ENCODE data around the gene TEX14.
A peak's percentile ranks its signal among the peaks of the same experiment; 100 is the strongest.

The TEX14 gene

GRCh38 chr17:58632324-58633314 lies 59.2 kb downstream of the TEX14 start:
- FAIRE-seq (no peak), DNase-seq (ENCODE audit: insufficient read length, low spot score) (no peak)
- TF ChIP-seq POU2F2 (IDR thresholded peaks at IDR 0.05; ENCODE audit: low read depth, low read length) (no peak), TAF1 (IDR thresholded peaks at IDR 0.05; ENCODE audit: low read depth, low read length) (no peak; the same call in 1 of the 2 replicates), POLR2A (IDR thresholded peaks at IDR 0.05; ENCODE audit: low read depth, low read length) (no peak), POLR2AphosphoS5 (IDR thresholded peaks at IDR 0.05; ENCODE audit: low read depth, low read length) (no peak), PAX5 (IDR thresholded peaks at IDR 0.05; ENCODE audit: insufficient read depth, low read length, severe bottlenecking) (no peak), SPI1 (IDR thresholded peaks at IDR 0.05; ENCODE audit: low read depth, low read length) (no peak)

GRCh38 chr17:58631523-58632323 lies 60.1 kb downstream of the TEX14 start:
- TF ChIP-seq SPI1 (IDR thresholded peaks at IDR 0.05; ENCODE audit: low read depth, low read length) (no peak; the same call in 1 of the 2 replicates), PAX5 (IDR thresholded peaks at IDR 0.05; ENCODE audit: insufficient read depth, low read length, severe bottlenecking) (peak; percentile 85), POLR2A (IDR thresholded peaks at IDR 0.05; ENCODE audit: low read depth, low read length) (peak; percentile 98), TAF1 (IDR thresholded peaks at IDR 0.05; ENCODE audit: low read depth, low read length) (peak; percentile 91), POLR2AphosphoS5 (IDR thresholded peaks at IDR 0.05; ENCODE audit: low read depth, low read length) (peak; percentile 99), POU2F2 (IDR thresholded peaks at IDR 0.05; ENCODE audit: low read depth, low read length) (peak; percentile 100)
- DNase-seq (ENCODE audit: insufficient read length, low spot score) = peak; percentile 48
- FAIRE-seq = peak; percentile 84

GRCh38 chr17:58630883-58631522 lies 60.8 kb downstream of the TEX14 start:
- FAIRE-seq (no peak), DNase-seq (ENCODE audit: insufficient read length, low spot score) (no peak)
- no peak for TF ChIP-seq TAF1 (IDR thresholded peaks at IDR 0.05; ENCODE audit: low read depth, low read length)
- TF ChIP-seq SPI1 (IDR thresholded peaks at IDR 0.05; ENCODE audit: low read depth, low read length) = no peak
- TF ChIP-seq POU2F2 (IDR thresholded peaks at IDR 0.05; ENCODE audit: low read depth, low read length) = no peak; the same call in 1 of the 2 replicates
- TF ChIP-seq POLR2A (IDR thresholded peaks at IDR 0.05; ENCODE audit: low read depth, low read length) = peak; percentile 100
- peak; percentile 100; the same call in 1 of the 2 replicates for TF ChIP-seq POLR2AphosphoS5 (IDR thresholded peaks at IDR 0.05; ENCODE audit: low read depth, low read length)
- peak; percentile 17 for TF ChIP-seq PAX5 (IDR thresholded peaks at IDR 0.05; ENCODE audit: insufficient read depth, low read length, severe bottlenecking)

GRCh38 chr17:58626905-58627304 lies 64.9 kb downstream of the TEX14 start:
- TF ChIP-seq TAF1 (IDR thresholded peaks at IDR 0.05; ENCODE audit: low read depth, low read length) (no peak), POU2F2 (IDR thresholded peaks at IDR 0.05; ENCODE audit: low read depth, low read length) (no peak), PAX5 (IDR thresholded peaks at IDR 0.05; ENCODE audit: insufficient read depth, low read length, severe bottlenecking) (no peak), POLR2AphosphoS5 (IDR thresholded peaks at IDR 0.05; ENCODE audit: low read depth, low read length) (no peak), SPI1 (IDR thresholded peaks at IDR 0.05; ENCODE audit: low read depth, low read length) (no peak), POLR2A (IDR thresholded peaks at IDR 0.05; ENCODE audit: low read depth, low read length) (no peak)
- FAIRE-seq = no peak
- no peak for DNase-seq (ENCODE audit: insufficient read length, low spot score)

- DNase-seq (ENCODE audit: insufficient read length, low spot score) (no peak), FAIRE-seq (no peak)
- TF ChIP-seq POLR2AphosphoS5 (IDR thresholded peaks at IDR 0.05; ENCODE audit: low read depth, low read length) (no peak), SPI1 (IDR thresholded peaks at IDR 0.05; ENCODE audit: low read depth, low read length) (no peak), PAX5 (IDR thresholded peaks at IDR 0.05; ENCODE audit: insufficient read depth, low read length, severe bottlenecking) (no peak), POU2F2 (IDR thresholded peaks at IDR 0.05; ENCODE audit: low read depth, low read length) (no peak), TAF1 (IDR thresholded peaks at IDR 0.05; ENCODE audit: low read depth, low read length) (no peak), POLR2A (IDR thresholded peaks at IDR 0.05; ENCODE audit: low read depth, low read length) (no peak)
Measured at GRCh38 chr17:58624751-58625150, 67.1 kb downstream of the TEX14 start.

GRCh38 chr17:58621174-58621573 lies 70.7 kb downstream of the TEX14 start:
- FAIRE-seq (peak; percentile 82), DNase-seq (ENCODE audit: insufficient read length, low spot score) (no peak)
- TF ChIP-seq POLR2AphosphoS5 (IDR thresholded peaks at IDR 0.05; ENCODE audit: low read depth, low read length) (0 out of 2 replicates have a peak, but pooled peaks have one; percentile 34), POU2F2 (IDR thresholded peaks at IDR 0.05; ENCODE audit: low read depth, low read length) (no peak; the same call in 1 of the 2 replicates)

GRCh38 chr17:58618336-58618735 lies 73.5 kb downstream of the TEX14 start:
- DNase-seq (ENCODE audit: insufficient read length, low spot score) (no peak), FAIRE-seq (no peak)
- TF ChIP-seq POU2F2 (IDR thresholded peaks at IDR 0.05; ENCODE audit: low read depth, low read length) (no peak), SPI1 (IDR thresholded peaks at IDR 0.05; ENCODE audit: low read depth, low read length) (no peak), PAX5 (IDR thresholded peaks at IDR 0.05; ENCODE audit: insufficient read depth, low read length, severe bottlenecking) (no peak), POLR2AphosphoS5 (IDR thresholded peaks at IDR 0.05; ENCODE audit: low read depth, low read length) (no peak), TAF1 (IDR thresholded peaks at IDR 0.05; ENCODE audit: low read depth, low read length) (no peak), POLR2A (IDR thresholded peaks at IDR 0.05; ENCODE audit: low read depth, low read length) (no peak)

- FAIRE-seq = peak; percentile 43
Measured at GRCh38 chr17:58617563-58617962, 74.3 kb downstream of the TEX14 start.

More at GRCh38 chr17:58617563-58617962, 74.3 kb downstream of the TEX14 start:
- DNase-seq (ENCODE audit: insufficient read length, low spot score) = no peak
- TF ChIP-seq POU2F2 (IDR thresholded peaks at IDR 0.05; ENCODE audit: low read depth, low read length) = peak; percentile 90
- TF ChIP-seq TAF1 (IDR thresholded peaks at IDR 0.05; ENCODE audit: low read depth, low read length) = no peak
